ENCODE data around the gene TEX19. TPM values are rescaled to one million over a fixed set of nuclear protein-coding genes. Genes with fewer than 3 reads are reported as not detected.

TEX19 gene
- total and polyA plus RNA-seq, 12 donors = not detected

DNA sequence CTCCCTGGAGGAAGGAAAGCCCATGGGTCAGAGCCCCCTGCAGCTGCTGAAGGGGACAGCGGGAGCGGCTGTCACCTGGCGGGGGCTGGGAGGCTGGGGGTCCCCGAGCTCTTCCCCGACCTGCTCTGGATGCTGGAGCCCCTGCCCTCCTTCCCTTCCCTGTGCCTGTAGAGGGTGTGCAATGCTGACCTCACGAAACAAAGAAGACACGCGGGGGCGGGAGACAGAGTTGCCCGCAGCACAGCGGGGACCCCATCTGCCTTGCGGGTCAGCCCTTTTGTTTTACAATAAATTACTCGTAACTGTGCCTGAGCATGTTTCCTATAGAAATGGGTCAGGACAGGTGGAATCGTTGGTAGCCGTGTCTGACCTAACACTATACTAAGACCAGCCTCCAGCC lies 31.8 kb upstream of the TEX19 start:
- no peak for ATAC-seq
- intact Hi-C loops (cut with DNase I) = loop anchor here in 3 of 10 donors (10.0 kb wide), 3 partner anchors 82 to 292 kb away; partner anchors contain the start of genes DCXR (in 1 of the 3) and RAC3 (in 1 of the 3)
- Histone ChIP-seq H3K27me3 (peaks cover 0 to 43% (median 28%) of the 10 kb centered on the region in 7 donors), H3K9me3 (no peaks in the 10 kb centered on the region), H3K36me3 (peaks cover 0 to 7% (median 0%) of the 10 kb centered on the region in 9 donors), H3K4me3 (no peak overlapping the region), H3K27ac (no peak overlapping the region), H3K4me1 (peaks cover 4 to 19% (median 12%) of the 10 kb centered on the region in 9 donors)
- TF ChIP-seq, protein P1, sequence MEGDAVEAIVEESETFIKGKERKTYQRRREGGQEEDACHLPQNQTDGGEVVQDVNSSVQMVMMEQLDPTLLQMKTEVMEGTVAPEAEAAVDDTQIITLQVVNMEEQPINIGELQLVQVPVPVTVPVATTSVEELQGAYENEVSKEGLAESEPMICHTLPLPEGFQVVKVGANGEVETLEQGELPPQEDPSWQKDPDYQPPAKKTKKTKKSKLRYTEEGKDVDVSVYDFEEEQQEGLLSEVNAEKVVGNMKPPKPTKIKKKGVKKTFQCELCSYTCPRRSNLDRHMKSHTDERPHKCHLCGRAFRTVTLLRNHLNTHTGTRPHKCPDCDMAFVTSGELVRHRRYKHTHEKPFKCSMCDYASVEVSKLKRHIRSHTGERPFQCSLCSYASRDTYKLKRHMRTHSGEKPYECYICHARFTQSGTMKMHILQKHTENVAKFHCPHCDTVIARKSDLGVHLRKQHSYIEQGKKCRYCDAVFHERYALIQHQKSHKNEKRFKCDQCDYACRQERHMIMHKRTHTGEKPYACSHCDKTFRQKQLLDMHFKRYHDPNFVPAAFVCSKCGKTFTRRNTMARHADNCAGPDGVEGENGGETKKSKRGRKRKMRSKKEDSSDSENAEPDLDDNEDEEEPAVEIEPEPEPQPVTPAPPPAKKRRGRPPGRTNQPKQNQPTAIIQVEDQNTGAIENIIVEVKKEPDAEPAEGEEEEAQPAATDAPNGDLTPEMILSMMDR (IDR thresholded peaks at IDR 0.05) = no peak
- DNase-seq = no peak
- 70% methylated on average over 15 of the region's 15 CpGs for WGBS, 2 donors

DNA sequence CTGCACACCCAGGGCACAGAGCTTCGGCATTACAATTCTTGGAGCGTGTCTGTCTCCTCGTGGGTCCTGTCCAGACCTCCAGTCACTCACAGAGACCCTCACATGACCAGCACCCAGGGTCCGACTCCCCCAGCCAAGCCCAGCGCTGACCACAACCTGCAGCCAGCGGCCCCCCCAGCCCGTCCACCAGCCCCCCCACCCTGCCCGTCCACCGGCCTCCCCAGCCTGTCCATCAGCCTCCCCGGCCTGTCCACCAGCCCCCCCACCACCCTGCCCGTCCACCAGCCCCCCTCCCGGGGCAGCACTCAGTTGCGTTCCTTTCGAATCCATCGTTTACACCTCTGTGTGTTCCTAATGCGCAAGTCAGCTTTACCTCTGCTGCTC lies 31.3 kb upstream of the TEX19 start:
- ATAC-seq = no peak
- H3K4me1 ChIP-seq = peaks cover 6 to 24% (median 16%) of the 10 kb centered on the region in 9 donors
- intact Hi-C loops (cut with DNase I) = loop anchor here in 3 of 10 donors (10.0 kb wide), 3 partner anchors 83 to 293 kb away; partner anchors contain the start of genes DCXR (in 1 of the 3) and RAC3 (in 1 of the 3)
- H3K9me3 ChIP-seq = no peaks in the 10 kb centered on the region
- DNase-seq = no peak
- no peak overlapping the region for H3K27ac ChIP-seq
- H3K4me3 ChIP-seq = no peak overlapping the region
- H3K36me3 ChIP-seq = peaks cover 0 to 7% (median 0%) of the 10 kb centered on the region in 9 donors
- peaks cover 0 to 48% (median 31%) of the 10 kb centered on the region in 7 donors for H3K27me3 ChIP-seq
- WGBS, 2 donors = 64 to 73% methylated on average over 16 of the region's 16 CpGs
- TF ChIP-seq, protein P1 (IDR thresholded peaks at IDR 0.05) = no peak

DNA sequence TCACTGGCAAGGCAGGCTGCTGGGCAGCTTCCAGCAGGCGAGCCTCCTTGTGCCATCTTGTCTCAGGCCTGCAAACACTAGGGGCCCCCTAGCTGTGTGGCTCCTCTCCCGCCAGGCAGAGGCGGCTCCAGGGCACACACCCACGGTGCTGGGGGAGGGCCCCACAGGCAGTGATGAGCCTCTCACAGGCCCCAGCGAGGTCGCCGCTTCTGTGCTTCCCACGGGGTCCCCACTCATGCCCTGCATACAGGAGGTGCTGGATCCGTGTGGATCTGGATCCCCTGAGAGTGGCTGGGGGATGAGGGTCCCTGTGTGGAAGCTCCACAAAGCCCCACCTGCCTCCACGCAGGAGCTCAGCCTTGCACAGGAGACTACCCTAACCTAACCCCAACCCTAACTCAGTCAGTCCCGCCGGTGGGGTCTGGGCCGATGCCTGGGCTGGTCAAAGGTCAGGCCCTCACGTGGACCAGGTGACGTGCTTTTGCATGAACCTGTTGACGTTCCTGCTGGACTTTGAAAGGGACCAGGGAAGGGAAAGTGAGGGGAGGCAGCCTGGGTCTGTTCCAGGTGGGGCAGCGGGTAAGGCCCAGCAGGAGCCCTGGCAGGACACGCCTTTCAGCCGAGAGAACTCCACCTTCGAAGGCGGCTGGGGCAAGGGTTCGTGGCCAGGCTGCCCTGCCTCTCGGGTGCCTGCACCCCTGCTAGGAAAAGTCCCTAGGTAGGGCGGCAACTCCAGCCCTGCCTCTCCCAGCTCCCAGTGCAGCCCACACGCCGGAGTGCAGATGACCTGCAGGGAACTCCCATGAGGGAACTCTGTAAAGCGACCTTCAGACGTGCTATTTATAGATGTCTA lies 30.7 kb upstream of the TEX19 start:
- Histone ChIP-seq H3K9me3 (no peaks in the 10 kb centered on the region), H3K4me3 (no peak overlapping the region), H3K27me3 (peaks cover 0 to 54% (median 31%) of the 10 kb centered on the region in 7 donors), H3K36me3 (peaks cover 0 to 7% (median 0%) of the 10 kb centered on the region in 9 donors), H3K27ac (no peak overlapping the region), H3K4me1 (peaks cover 9 to 30% (median 22%) of the 10 kb centered on the region in 9 donors)
- intact Hi-C loops (cut with DNase I) = loop anchor here in 3 of 10 donors (10.0 kb wide), 3 partner anchors 84 to 294 kb away; partner anchors contain the start of genes DCXR (in 1 of the 3) and RAC3 (in 1 of the 3)
- DNase-seq (no peak), ATAC-seq (no peak)
- TF ChIP-seq, protein P1 (IDR thresholded peaks at IDR 0.05) = no peak
- WGBS, 2 donors = 79% methylated on average over 28 of the region's 28 CpGs

DNA sequence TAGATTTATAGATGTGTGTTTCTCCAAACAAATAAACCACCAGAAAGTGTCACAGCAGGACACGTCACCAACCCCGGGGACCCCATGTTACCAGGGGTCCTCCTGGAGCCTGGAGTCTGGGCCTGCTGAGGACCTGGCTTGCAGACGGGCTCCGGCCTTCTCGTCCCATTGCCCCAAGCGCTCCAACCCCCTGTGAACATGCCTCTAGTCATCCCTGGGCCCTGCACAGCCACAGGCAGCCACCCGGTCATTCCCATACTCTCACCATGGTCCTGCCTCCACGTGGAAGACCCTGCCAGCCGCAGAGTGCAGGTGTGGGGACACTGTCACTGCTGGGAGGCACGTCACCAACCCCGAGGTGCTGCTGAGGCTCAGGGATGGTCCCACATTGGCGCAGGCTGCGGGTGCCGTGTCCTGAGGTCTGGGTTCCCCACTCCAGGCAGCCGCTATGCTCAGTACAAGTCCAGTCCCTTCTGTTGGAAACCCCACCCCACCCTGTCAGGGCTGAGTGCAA lies 30.0 kb upstream of the TEX19 start:
- 87 to 92% methylated on average over 15 of the region's 15 CpGs for WGBS, 2 donors
- Histone ChIP-seq H3K36me3 (peaks cover 0 to 7% (median 0%) of the 10 kb centered on the region in 9 donors), H3K9me3 (no peaks in the 10 kb centered on the region), H3K4me3 (no peak overlapping the region), H3K27me3 (peaks cover 0 to 56% (median 31%) of the 10 kb centered on the region in 7 donors), H3K4me1 (peaks cover 10 to 34% (median 25%) of the 10 kb centered on the region in 9 donors), H3K27ac (no peak overlapping the region)
- intact Hi-C loops (cut with DNase I) = loop anchor here in 3 of 10 donors (10.0 kb wide), 3 partner anchors 84 to 294 kb away; partner anchors contain the start of genes DCXR (in 1 of the 3) and RAC3 (in 1 of the 3)
- DNase-seq = no peak
- no peak for ATAC-seq
- TF ChIP-seq, protein P1 (IDR thresholded peaks at IDR 0.05) = no peak

Measured in heart right ventricle (tissue), 16 donors.